SK-N-MC (cell line): ENCODE results near the gene DENND2A.
"Not testable (repeated sequence)": the region's sequence is repeated elsewhere in the genome, so short reads cannot be mapped to it uniquely, and the experiment has no call there.

Experiments
- EZH2 ChIP-seq: fragments of 200-600 bp; sonication (generic); IDR thresholded peaks from one replicate; pipeline ENCODE4 v1.6.1; 2017; ENCODE audit warnings: antibody characterized with exemption
- FOXP2 ChIP-seq: optimal IDR thresholded peaks from 2 replicates; pipeline ENCODE3; 2011; ENCODE audit warnings: mild to moderate bottlenecking, moderate library complexity; ENCODE audit not compliant: insufficient read depth; ENCODE audit errors: extremely low read length, control extremely low read depth
- POLR2AphosphoS5 ChIP-seq: IDR thresholded peaks from 2 replicates; pipeline ENCODE4 v1.6.1; 2012; ENCODE audit warnings: mild to moderate bottlenecking, low read depth, low read length, borderline replicate concordance

GRCh38 chr7:140619915-140620510, 20.6 kb downstream of the DENND2A start:
- not testable (repeated sequence) for TF ChIP-seq EZH2, POLR2AphosphoS5, FOXP2
